HEK293 (cell line): Measurements from ENCODE around the gene GNAQ.
"Not testable (repeated sequence)": the region's sequence is repeated elsewhere in the genome, so short reads cannot be mapped to it uniquely, and the experiment has no call there.

Source experiments
- ZBTB8A ChIP-seq: fragments of 450-650 bp; formaldehyde crosslinking; IDR thresholded peaks from 2 replicates; pipeline ENCODE4 v1.5.1; 2016; ENCODE audit warnings: missing biosample characterization, missing genetic modification characterization
- ZNF221 ChIP-seq: fragments of 450-650 bp; formaldehyde crosslinking; IDR thresholded peaks from 2 replicates; pipeline ENCODE4 v1.5.1; 2017; ENCODE audit warnings: missing biosample characterization, missing genetic modification characterization, borderline replicate concordance
- ZNF274 ChIP-seq, 2 experiments: fragments of 200-500 bp in 1 of 2; fragments of 450-650 bp in 1 of 2; sonication (Bioruptor generic) in 1 of 2; formaldehyde crosslinking in 1 of 2; IDR thresholded peaks; 2 replicates each; pipeline versions ENCODE4 v1.5.1 to v1.6.1; 2014 to 2016; ENCODE audit warnings: borderline replicate concordance in 1 of 2, inconsistent platforms in 1 of 2, low read length in 1 of 2, missing biosample characterization in 1 of 2, missing genetic modification characterization in 1 of 2
- ZNF324 ChIP-seq: fragments of 450-650 bp; formaldehyde crosslinking; IDR thresholded peaks from 2 replicates; pipeline ENCODE4 v1.5.1; 2016; ENCODE audit warnings: missing biosample characterization, missing genetic modification characterization
- ZNF416 ChIP-seq: fragments of 450-650 bp; formaldehyde crosslinking; IDR thresholded peaks from 2 replicates; pipeline ENCODE4 v1.5.1; 2016; ENCODE audit warnings: missing biosample characterization, missing genetic modification characterization
- ZNF707 ChIP-seq: fragments of 450-650 bp; formaldehyde crosslinking; IDR thresholded peaks from 2 replicates; pipeline ENCODE4 v1.5.1; 2016; ENCODE audit warnings: missing biosample characterization, missing genetic modification characterization
- ZNF768 ChIP-seq: fragments of 450-650 bp; formaldehyde crosslinking; IDR thresholded peaks from 2 replicates; pipeline ENCODE4 v1.5.1; 2018; ENCODE audit warnings: missing biosample characterization, mild to moderate bottlenecking, missing genetic modification characterization
- TF ChIP-seq, protein P1 (sequence below): fragments of 450-650 bp; formaldehyde crosslinking; IDR thresholded peaks from 2 replicates; pipeline ENCODE4 v1.5.1; 2016; ENCODE audit warnings: missing biosample characterization, missing genetic modification characterization
- TF ChIP-seq, protein P2 (sequence below): fragments of 450-650 bp; formaldehyde crosslinking; IDR thresholded peaks from 2 replicates; pipeline ENCODE4 v1.5.1; 2016; ENCODE audit warnings: missing biosample characterization, missing genetic modification characterization
- TF ChIP-seq, protein P3 (sequence below): fragments of 450-650 bp; IDR thresholded peaks from 2 replicates; pipeline ENCODE4 v1.5.1; 2018; ENCODE audit warnings: missing biosample characterization, missing genetic modification characterization
- TF ChIP-seq, protein P4 (sequence below): fragments of 450-650 bp; formaldehyde crosslinking; IDR thresholded peaks from 2 replicates; pipeline ENCODE4 v1.5.1; 2016; ENCODE audit warnings: missing biosample characterization, missing genetic modification characterization
- TF ChIP-seq, protein P5 (sequence below): fragments of 450-650 bp; formaldehyde crosslinking; IDR thresholded peaks from 2 replicates; pipeline ENCODE4 v1.5.1; 2017; ENCODE audit warnings: missing biosample characterization, missing genetic modification characterization

DNA sequence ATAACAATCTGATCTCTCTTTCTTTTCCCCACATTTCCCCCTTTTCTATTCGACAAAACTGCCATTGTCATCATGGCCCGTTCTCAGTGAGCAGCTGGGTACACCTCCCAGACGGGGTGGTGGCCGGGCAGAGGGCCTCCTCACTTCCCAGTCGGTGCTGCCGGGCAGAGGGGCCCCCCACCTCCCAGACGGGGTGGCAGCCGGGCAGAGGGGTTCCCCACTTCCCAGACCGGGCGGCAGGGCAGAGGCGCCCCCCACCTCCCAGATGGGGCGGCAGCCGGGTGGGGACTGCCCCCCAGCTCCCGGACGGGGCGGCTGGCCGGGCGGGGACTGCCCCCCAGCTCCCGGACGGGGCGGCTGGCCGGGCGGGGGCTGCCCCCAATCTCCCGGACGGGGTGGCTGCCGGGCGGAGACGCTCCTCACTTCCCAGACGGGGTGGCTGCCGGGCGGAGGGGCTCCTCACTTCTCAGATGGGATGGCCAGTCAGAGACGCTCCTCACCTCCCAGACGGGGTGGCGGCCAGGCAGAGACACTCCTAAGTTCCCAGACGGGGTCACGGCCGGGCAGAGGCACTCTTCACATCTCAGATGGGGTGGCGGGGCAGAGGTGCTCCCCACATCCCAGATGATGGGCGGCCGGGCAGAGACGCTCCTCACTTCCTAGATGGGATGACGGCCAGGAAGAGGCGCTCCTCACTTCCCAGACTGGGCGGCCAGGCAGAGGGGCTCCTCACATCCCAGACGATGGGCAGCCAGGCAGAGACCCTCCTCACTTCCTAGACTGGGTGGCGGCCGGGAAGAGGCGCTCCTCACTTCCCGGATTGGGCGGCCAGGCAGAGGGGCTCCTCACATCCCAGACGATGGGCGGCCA is 328.9 kb downstream of the GNAQ start:
- TF ChIP-seq, protein P1, sequence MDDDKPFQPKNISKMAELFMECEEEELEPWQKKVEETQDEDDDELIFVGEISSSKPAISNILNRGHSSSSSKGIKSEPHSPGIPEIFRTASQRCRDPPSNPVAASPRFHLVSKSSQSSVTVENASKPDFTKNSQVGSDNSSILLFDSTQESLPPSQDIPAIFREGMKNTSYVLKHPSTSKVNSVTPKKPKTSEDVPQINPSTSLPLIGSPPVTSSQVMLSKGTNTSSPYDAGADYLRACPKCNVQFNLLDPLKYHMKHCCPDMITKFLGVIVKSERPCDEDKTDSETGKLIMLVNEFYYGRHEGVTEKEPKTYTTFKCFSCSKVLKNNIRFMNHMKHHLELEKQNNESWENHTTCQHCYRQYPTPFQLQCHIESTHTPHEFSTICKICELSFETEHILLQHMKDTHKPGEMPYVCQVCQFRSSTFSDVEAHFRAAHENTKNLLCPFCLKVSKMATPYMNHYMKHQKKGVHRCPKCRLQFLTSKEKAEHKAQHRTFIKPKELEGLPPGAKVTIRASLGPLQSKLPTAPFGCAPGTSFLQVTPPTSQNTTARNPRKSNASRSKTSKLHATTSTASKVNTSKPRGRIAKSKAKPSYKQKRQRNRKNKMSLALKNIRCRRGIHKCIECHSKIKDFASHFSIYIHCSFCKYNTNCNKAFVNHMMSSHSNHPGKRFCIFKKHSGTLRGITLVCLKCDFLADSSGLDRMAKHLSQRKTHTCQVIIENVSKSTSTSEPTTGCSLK = not testable (repeated sequence)
- TF ChIP-seq ZNF768; ZNF416; ZNF324 (tag by site-specific recombination); ZBTB8A (tag by site-specific recombination); ZNF274 (IDR thresholded peaks at IDR 0.05; ENCODE audit: low read length); ZNF274 (tag by site-specific recombination; IDR thresholded peaks at IDR 0.05; ENCODE audit: borderline replicate concordance); ZNF221; ZNF707 (tag by site-specific recombination): not testable (repeated sequence)
- TF ChIP-seq, protein P2, sequence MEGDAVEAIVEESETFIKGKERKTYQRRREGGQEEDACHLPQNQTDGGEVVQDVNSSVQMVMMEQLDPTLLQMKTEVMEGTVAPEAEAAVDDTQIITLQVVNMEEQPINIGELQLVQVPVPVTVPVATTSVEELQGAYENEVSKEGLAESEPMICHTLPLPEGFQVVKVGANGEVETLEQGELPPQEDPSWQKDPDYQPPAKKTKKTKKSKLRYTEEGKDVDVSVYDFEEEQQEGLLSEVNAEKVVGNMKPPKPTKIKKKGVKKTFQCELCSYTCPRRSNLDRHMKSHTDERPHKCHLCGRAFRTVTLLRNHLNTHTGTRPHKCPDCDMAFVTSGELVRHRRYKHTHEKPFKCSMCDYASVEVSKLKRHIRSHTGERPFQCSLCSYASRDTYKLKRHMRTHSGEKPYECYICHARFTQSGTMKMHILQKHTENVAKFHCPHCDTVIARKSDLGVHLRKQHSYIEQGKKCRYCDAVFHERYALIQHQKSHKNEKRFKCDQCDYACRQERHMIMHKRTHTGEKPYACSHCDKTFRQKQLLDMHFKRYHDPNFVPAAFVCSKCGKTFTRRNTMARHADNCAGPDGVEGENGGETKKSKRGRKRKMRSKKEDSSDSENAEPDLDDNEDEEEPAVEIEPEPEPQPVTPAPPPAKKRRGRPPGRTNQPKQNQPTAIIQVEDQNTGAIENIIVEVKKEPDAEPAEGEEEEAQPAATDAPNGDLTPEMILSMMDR (tag by site-specific recombination) = not testable (repeated sequence)
- TF ChIP-seq, protein P3, sequence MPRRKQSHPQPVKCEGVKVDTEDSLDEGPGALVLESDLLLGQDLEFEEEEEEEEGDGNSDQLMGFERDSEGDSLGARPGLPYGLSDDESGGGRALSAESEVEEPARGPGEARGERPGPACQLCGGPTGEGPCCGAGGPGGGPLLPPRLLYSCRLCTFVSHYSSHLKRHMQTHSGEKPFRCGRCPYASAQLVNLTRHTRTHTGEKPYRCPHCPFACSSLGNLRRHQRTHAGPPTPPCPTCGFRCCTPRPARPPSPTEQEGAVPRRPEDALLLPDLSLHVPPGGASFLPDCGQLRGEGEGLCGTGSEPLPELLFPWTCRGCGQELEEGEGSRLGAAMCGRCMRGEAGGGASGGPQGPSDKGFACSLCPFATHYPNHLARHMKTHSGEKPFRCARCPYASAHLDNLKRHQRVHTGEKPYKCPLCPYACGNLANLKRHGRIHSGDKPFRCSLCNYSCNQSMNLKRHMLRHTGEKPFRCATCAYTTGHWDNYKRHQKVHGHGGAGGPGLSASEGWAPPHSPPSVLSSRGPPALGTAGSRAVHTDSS (tag by site-specific recombination) = not testable (repeated sequence)
- TF ChIP-seq, protein P4, sequence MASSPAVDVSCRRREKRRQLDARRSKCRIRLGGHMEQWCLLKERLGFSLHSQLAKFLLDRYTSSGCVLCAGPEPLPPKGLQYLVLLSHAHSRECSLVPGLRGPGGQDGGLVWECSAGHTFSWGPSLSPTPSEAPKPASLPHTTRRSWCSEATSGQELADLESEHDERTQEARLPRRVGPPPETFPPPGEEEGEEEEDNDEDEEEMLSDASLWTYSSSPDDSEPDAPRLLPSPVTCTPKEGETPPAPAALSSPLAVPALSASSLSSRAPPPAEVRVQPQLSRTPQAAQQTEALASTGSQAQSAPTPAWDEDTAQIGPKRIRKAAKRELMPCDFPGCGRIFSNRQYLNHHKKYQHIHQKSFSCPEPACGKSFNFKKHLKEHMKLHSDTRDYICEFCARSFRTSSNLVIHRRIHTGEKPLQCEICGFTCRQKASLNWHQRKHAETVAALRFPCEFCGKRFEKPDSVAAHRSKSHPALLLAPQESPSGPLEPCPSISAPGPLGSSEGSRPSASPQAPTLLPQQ = not testable (repeated sequence)
- TF ChIP-seq, protein P5, sequence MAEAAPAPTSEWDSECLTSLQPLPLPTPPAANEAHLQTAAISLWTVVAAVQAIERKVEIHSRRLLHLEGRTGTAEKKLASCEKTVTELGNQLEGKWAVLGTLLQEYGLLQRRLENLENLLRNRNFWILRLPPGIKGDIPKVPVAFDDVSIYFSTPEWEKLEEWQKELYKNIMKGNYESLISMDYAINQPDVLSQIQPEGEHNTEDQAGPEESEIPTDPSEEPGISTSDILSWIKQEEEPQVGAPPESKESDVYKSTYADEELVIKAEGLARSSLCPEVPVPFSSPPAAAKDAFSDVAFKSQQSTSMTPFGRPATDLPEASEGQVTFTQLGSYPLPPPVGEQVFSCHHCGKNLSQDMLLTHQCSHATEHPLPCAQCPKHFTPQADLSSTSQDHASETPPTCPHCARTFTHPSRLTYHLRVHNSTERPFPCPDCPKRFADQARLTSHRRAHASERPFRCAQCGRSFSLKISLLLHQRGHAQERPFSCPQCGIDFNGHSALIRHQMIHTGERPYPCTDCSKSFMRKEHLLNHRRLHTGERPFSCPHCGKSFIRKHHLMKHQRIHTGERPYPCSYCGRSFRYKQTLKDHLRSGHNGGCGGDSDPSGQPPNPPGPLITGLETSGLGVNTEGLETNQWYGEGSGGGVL = not testable (repeated sequence)
